CD4-positive, alpha-beta T cell treated with Interleukin-4 for 4 hours (primary cell): Measurements from ENCODE around the gene CROCC.
"Not testable (repeated sequence)": the region's sequence is repeated elsewhere in the genome, so short reads cannot be mapped to it uniquely, and the experiment has no call there.

ENCODE experiments used
- DNase-seq: peaks from one replicate; pipeline ENCODE4 v3.0.0-alpha.2; 2020

CROCC gene

GRCh38 chr1:16898298-16898697 is 23.4 kb upstream of the CROCC start:
- DNase-seq = not testable (repeated sequence)

- DNase-seq = not testable (repeated sequence)
Observed at GRCh38 chr1:16899020-16899419, 22.7 kb upstream of the CROCC start.

GRCh38 chr1:16900751-16901150 is 21.0 kb upstream of the CROCC start:
- DNase-seq = no peak

- not testable (repeated sequence) for DNase-seq
Observed at GRCh38 chr1:16901371-16901770, 20.4 kb upstream of the CROCC start.

GRCh38 chr1:16903054-16903453 is 18.7 kb upstream of the CROCC start:
- no peak for DNase-seq

GRCh38 chr1:16903458-16903796 is 18.3 kb upstream of the CROCC start:
- no peak for DNase-seq

- peak; percentile 99 for DNase-seq
Observed at GRCh38 chr1:16904560-16905109, 17.1 kb upstream of the CROCC start.

GRCh38 chr1:16905110-16905867 is 16.4 kb upstream of the CROCC start:
- peak; percentile 28 for DNase-seq

- DNase-seq = no peak
Observed at GRCh38 chr1:16905868-16906702, 15.6 kb upstream of the CROCC start.

- DNase-seq = no peak
Observed at GRCh38 chr1:16906873-16907272, 14.9 kb upstream of the CROCC start.

GRCh38 chr1:16907870-16908758 is 13.6 kb upstream of the CROCC start:
- DNase-seq = no peak

- DNase-seq = not testable (repeated sequence)
Observed at GRCh38 chr1:16911851-16912721, 9.6 kb upstream of the CROCC start.

- DNase-seq = not testable (repeated sequence)
Observed at GRCh38 chr1:16912742-16913141, 9.0 kb upstream of the CROCC start.

GRCh38 chr1:16913181-16913832 is 8.4 kb upstream of the CROCC start:
- DNase-seq = no peak

- DNase-seq = peak; percentile 94
Observed at GRCh38 chr1:16913833-16914662, 7.7 kb upstream of the CROCC start.

GRCh38 chr1:16914928-16915626 is 6.7 kb upstream of the CROCC start:
- not testable (repeated sequence) for DNase-seq

GRCh38 chr1:16915627-16915973 is 6.1 kb upstream of the CROCC start:
- DNase-seq = no peak

- DNase-seq = not testable (repeated sequence)
Observed at GRCh38 chr1:16916036-16916880, 5.5 kb upstream of the CROCC start.

GRCh38 chr1:16918371-16918770 is 3.4 kb upstream of the CROCC start:
- DNase-seq = no peak
